Measurements from ENCODE around the gene KIF1A.

- no peak for TF ChIP-seq POLR2A (IDR thresholded peaks at IDR 0.05; ENCODE audit: low read depth, low read length)
- no peak for TF ChIP-seq POLR2AphosphoS5 (IDR thresholded peaks at IDR 0.05; ENCODE audit: low read depth, low read length)
These were observed 86.1 kb downstream of the KIF1A start for GRCh38 chr2:240733803-240734495.
